GM12878 (cell line): ENCODE results near the gene MAP3K4.

Experiments
- BACH1 ChIP-seq: fragments of 450-650 bp; IDR thresholded peaks from 2 replicates; pipeline ENCODE4 v1.6.1; 2017; ENCODE audit warnings: mild to moderate bottlenecking, borderline replicate concordance
- CTCF ChIP-seq, 3 experiments: IDR thresholded peaks in 2 of 3; conservative IDR thresholded peaks in 1 of 3; 2 replicates each; pipeline ENCODE4 v1.5.1; 2011; ENCODE audit warnings: low read depth in 3 of 3, low read length in 3 of 3, mild to moderate bottlenecking in 3 of 3, control low read depth in 2 of 3, moderate library complexity in 2 of 3, inconsistent platforms in 1 of 3, mixed read lengths in 1 of 3; ENCODE audit not compliant: control insufficient read depth in 2 of 3, insufficient read depth in 1 of 3; ENCODE audit errors: extremely low read depth in 1 of 3
- EZH2 ChIP-seq: IDR thresholded peaks from 2 replicates; pipeline ENCODE4 v1.6.1; 2012; ENCODE audit warnings: low read depth, mild to moderate bottlenecking, control low read depth, inconsistent platforms, low read length, borderline replicate concordance; ENCODE audit not compliant: control insufficient read depth
- FOS ChIP-seq: IDR thresholded peaks from 3 replicates; pipeline ENCODE4 v1.6.1; 2011; ENCODE audit warnings: borderline replicate concordance; ENCODE audit not compliant: insufficient read length; ENCODE audit errors: extremely low read depth
- GABPA ChIP-seq: IDR thresholded peaks from 2 replicates; pipeline ENCODE4 v1.6.1; 2014; ENCODE audit warnings: antibody characterized with exemption, low read depth, mild to moderate bottlenecking, inconsistent platforms
- HDAC6 ChIP-seq: fragments of 200-600 bp; sonication (generic); IDR thresholded peaks from one replicate; pipeline ENCODE4 v1.8.0; 2017; ENCODE audit warnings: antibody characterized with exemption; ENCODE audit not compliant: unreplicated experiment
- KDM1A ChIP-seq: fragments of 200-600 bp; sonication (generic); IDR thresholded peaks from 2 replicates; pipeline ENCODE4 v1.6.1; 2016; ENCODE audit warnings: borderline replicate concordance
- MAX ChIP-seq: IDR thresholded peaks from 2 replicates; pipeline ENCODE4 v1.6.1; 2012; ENCODE audit warnings: low read depth, low read length, improper control_type of control experiment
- RAD21 ChIP-seq: IDR thresholded peaks from 2 replicates; pipeline ENCODE4 v1.6.1; 2011; ENCODE audit warnings: mild to moderate bottlenecking, low read depth, low read length, moderate library complexity; ENCODE audit not compliant: insufficient read depth
- RFX5 ChIP-seq: IDR thresholded peaks from 2 replicates; pipeline ENCODE4 v1.6.1; 2011; ENCODE audit warnings: low read depth, low read length, improper control_type of control experiment

GRCh38 chr6:161142957-161143296, 151.4 kb downstream of the MAP3K4 start:
- TF ChIP-seq BACH1: no peak
- TF ChIP-seq HDAC6: no peak
- no peak for TF ChIP-seq FOS
- no peak for TF ChIP-seq KDM1A
- no peak for TF ChIP-seq RAD21
- TF ChIP-seq RFX5: no peak
- no peak for TF ChIP-seq MAX
- no peak for TF ChIP-seq EZH2
- TF ChIP-seq GABPA: no peak
- TF ChIP-seq CTCF (IDR thresholded peaks at IDR 0.05 in 2 of 3, conservative IDR thresholded peaks at IDR 0.05 in 1 of 3; ENCODE audit: control insufficient read depth in 2 of 3, extremely low read depth in 1 of 3, insufficient read depth in 1 of 3, low read depth in 3 of 3, low read length in 3 of 3): no peak
